Kidney capillary endothelial cell (primary cell): ENCODE measurements around the gene LRATD1.
A peak's percentile ranks its signal among the peaks of the same experiment; 100 is the strongest.
"Not testable (repeated sequence)": the region's sequence is repeated elsewhere in the genome, so short reads cannot be mapped to it uniquely, and the experiment has no call there.

Source experiments
- DNase-seq: peaks from one replicate; pipeline ENCODE4 v3.0.0-alpha.2; 2018; ENCODE audit warnings: low spot score

The LRATD1 gene, protein sequence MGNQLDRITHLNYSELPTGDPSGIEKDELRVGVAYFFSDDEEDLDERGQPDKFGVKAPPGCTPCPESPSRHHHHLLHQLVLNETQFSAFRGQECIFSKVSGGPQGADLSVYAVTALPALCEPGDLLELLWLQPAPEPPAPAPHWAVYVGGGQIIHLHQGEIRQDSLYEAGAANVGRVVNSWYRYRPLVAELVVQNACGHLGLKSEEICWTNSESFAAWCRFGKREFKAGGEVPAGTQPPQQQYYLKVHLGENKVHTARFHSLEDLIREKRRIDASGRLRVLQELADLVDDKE

DNA sequence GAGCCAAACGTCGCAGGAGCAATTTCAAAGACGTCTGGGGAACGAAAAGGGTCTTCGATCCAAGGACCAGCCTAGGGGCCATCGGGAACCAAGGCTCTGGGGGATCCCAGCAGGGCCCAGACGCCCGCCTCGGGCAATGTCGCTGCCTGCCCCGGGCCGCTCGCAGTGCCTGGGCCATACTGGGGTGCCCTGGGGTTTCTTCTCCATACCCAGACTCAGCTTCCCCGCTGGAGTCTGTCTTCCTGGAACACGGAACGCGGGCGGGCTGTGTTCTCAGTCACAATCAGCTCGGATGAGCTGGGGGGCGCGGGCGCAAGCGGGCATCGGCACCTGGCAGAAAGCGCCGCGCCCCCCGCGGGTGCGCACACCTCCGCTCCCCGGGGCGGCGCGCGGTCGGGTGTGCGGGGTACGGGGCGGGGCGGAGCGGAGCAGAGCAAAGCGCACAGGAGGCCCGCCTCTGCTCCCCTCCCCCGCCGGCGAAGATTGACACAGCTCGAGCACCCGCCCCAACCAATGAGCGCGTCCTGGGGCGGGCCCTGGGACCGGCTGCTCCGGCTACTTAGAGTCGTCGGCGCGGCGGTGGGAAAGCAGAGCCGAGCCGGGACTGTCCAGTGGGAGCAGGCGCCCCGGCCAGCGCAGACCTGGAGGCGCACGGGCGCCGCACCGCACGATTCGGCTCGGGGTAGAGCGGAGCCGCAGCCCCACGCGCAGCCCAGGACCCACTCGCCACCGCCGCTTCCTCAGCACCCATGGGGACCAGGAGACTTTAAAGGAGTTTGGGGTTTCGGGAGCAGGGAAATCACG lies at the start of gene LRATD1:
Gene LRATD1 (plus strand): TSS at position 585 of the 804 bp plus-strand sequence. CDS start 1,263 bp downstream, outside the sequence.
- peak; percentile 84 for DNase-seq

DNA sequence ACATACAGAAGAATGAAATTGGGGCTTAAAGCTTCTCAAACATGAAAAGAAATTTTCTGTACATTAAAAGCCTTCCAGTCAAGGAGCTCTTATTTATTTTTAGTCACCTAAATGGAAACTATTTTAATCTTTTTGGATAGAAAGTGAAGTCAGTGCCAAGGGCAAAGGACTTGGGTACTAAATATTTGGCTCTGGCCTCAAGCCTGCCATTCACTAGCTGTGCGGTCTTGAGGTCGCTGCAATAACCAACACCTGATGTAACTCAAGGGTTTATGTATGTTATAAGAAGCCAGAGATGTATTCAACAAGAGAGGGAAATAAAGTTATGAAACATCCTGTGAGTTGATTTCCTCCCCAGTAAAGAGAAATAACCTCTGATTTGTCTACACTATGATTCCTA lies 49.5 kb upstream of the LRATD1 start:
- DNase-seq: no peak

DNA sequence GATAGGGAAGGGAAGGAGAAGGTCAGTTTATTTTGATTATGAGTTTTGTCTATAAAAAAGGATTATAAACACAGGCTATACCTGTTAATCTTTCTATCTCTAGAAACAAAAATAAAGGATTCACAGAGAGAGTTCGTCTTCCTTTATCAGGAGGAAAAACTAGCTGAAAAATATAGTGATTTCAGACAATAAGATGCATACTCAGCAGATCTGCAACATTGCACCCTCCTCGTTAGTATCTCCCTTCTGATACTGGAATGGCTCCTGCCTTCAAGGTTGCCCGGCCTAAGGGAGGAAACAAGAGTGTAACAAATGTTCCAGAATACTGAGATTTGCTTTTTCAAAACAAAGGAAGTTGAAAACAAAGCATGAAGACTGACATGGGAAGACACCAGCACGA lies 48.7 kb upstream of the LRATD1 start:
- no peak for DNase-seq

DNA sequence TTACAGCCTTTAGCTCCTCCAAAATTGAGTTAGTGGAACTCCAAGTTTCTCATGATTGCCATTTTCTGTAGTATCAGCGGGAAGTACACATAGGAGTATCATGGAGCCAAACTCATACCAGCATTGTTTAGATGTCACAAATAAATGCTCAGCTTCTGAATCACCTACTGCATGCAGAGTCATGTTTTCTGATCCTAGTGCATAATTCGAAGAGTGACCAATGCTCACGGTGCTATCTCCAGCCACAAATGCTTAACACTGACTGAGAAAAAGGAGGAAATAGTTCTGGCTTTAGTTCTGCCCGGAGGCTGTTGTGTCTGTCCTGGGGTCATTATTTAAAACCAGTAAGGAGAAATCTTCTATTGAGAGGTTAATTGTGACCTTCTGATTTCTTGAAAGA lies 45.4 kb upstream of the LRATD1 start:
- no peak for DNase-seq

DNA sequence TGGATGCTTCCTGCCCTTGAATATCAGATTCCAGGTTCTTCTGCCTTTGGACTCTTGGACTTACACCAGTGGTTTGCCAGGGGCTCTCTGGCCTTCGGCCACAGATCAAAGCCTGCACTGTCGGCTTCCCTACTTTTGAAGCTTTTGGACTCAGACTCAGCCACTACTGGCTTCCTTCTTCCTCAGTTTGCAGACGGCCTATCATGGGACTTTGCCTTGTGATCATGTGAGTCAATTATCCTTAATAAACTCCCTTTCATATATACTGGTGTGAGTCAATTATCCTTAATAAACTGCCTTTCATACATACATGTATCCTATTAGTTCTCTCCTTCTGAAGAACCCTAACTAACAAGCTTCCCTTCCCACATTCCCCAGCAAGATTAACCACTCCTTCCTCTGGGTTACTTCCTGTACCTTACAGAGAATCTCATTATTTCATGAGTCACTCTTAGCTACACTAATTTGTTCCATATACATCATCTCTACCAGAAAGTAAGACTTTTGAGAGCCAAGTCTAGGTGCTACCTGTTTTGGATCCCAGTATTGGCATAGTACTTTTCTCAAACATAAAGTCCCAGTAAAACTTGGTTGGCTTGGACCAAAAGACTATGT lies 31.3 kb upstream of the LRATD1 start:
- peak; percentile 7 for DNase-seq

DNA sequence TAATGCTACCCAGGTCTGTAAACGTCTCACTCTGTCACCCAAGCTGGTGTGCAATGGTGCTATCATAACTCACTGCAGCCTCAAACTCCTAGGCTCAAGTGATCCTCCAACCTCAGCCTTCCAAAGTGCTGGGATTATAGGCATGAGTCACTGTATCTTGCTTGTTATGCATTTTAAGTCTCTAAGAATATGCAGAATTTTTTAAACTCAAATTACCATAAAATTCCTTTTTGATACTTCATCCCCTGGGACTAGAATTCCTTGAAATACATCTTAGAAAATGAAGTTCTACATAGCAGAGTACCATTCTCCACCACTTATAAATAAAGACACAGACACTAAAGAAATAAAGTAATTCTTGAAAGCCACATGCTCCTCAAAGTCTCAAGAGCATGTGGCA lies 30.2 kb upstream of the LRATD1 start:
- no peak for DNase-seq

DNA sequence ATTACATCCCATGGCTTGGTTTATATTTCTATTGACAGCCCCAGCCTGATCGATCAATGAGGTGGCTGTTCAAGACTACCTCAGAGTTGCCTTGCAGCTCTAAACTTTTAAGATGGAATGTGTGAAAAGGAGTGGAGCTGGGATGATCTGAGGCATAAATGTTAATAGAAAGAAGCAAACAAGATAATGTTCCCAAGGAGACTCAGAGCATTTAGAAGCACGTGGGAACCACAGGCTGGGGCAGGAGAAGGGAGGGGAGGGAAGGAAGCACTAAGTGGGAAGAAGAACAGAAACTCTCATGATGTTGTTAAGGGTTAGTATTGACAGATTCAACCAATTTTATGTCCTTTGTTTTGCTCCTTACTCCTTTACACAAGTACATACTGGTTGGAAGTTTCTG lies 28.8 kb upstream of the LRATD1 start:
- no peak for DNase-seq

DNA sequence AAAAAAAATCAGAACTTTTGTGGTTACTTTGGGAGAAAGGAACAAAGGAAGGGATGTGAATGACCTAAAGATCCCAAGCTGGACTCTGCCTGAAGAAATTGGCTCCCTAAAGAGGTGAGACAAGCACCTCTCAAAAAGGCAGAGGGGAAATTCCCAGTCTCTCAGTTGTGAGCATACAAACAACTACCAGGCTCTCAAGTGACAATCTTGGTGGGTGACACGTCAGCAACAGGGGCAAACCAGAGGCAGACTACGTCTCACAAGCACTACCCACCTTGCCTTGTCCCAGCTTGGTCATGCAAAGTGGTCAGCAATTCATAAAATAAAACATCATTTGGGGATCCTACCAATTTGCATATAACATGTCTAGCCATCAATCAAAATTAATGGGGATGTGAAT lies 24.3 kb upstream of the LRATD1 start:
- DNase-seq: no peak

DNA sequence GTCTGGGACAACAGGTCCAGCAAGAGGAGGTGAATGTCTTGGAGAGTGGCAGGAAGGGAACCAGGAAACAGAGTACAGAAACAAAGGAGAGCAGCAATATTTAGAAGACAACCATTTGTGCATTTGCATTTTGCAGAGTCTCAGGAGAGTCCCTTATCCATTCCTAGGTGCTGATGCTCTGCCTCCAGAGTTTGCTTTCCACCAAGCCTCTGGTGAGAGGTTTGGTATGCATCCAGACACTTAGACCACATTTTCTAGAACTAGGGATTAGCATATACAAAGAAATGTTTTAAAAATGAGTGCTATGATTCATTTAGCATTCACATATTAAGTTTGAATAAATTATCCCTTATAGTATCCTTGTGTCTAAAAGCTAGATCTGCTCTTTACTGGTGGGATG lies 18.5 kb upstream of the LRATD1 start:
- no peak for DNase-seq

DNA sequence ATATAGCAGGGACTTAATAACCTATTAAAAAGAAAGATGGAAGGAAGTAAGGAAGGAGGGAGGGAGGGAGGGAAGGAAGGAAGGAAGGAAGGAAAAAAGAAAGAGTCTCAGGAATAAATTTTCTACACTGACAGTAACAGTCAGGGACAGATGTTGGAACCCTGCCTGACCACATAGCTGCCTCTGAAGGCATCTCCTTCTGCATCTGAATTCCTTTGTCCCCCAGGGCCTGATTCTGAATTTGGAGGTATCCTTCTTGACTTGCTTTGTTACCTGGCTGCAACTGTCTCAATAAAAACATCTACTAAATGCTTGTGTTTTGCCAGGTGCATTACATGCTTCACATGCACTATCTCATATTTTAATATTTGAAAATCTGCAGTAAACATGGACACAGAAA lies 17.4 kb upstream of the LRATD1 start:
- no peak for DNase-seq

DNA sequence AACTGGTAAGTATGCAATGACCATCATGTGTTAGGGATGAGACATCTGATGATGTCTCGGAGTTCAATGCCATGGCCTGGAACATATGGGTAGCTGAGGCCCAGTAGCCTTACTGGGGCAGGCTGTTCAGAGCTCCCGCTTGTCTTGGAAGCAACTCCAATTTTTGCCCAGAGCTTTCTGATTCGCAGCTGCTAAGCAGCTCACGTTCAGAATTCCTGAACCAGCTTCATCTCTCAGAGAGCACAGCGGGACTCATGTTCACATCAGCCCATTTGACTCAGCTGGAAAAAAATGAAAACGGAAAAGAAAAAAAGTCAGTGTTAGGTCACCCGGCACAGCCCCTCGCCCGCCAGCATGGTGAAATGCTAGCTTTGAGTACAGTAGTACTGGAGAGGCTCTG lies 16.8 kb upstream of the LRATD1 start:
- no peak for DNase-seq

DNA sequence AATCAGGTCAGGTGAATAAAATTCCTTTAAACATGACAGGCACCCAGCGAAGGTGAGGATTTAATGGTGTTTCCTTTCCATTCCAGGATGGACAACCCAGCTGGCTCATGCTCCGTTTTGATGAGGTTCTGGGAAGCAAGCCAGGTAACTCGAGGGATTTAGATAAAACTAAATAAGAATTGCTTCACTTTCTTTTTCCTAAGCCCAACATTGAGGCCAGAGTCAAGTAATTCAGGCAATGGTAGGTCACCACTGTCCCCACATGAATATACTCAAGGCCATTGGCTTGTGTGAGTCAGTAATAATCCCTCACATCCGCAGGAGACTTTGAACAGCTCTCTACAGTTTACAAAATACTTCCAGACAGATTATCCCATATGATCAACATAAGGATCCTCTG lies 16.2 kb upstream of the LRATD1 start:
- DNase-seq: no peak

DNA sequence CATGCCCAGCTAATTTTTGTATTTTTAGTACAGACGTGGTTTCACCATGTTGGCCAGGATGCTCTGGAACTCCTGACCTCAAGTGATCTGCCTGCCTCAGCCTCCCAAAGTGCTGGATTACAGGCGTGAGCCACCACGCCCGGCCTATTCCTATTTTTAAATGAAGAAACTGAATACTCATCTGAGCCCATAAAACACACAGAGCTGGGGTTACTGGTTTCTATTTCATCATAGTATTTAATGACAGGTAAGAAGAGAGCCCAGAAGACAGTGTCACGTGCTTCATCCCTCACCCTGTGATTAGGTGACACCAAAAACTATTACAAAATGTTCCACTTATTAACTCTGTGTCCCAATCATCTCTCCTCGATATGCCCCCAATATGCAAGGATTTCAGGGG lies 15.6 kb upstream of the LRATD1 start:
- no peak for DNase-seq

DNA sequence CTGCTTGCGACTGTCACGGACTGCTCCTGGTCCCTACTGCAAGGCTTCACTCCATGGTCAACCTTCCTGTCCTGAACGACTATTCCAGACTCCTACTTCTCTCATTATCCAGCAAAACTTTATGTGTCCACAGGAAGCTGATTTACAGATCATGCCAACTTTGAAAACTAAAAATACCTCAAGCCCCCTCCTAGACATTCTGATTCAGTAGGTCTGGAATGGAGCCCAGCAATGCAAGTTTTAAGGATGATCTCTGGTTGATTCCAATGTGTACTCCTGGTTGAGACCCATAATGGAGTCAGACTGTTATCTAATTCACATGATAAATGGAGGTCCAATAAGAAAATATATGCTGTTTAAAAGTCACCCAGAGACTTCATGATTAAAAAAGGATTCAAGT lies 13.1 kb upstream of the LRATD1 start:
- no peak for DNase-seq

DNA sequence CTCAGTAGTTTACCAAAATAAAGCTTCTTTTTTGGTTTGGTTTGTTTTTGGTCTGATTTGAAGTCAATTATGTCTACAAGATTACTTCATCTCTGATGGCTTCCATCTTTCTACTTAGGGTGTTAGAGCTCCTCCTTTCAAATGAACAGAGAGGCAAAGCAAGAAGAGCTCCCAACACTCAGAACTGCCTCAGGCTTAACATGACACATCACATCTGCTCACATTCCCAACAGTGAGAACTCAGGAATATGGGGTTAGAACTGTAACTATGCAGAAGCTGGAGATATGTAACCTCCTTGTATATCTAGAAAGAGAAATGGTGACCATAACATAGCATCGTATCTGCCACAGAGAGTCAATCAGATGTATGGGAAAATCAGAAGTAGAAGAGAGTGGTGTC lies 11.4 kb upstream of the LRATD1 start:
- DNase-seq: no peak

DNA sequence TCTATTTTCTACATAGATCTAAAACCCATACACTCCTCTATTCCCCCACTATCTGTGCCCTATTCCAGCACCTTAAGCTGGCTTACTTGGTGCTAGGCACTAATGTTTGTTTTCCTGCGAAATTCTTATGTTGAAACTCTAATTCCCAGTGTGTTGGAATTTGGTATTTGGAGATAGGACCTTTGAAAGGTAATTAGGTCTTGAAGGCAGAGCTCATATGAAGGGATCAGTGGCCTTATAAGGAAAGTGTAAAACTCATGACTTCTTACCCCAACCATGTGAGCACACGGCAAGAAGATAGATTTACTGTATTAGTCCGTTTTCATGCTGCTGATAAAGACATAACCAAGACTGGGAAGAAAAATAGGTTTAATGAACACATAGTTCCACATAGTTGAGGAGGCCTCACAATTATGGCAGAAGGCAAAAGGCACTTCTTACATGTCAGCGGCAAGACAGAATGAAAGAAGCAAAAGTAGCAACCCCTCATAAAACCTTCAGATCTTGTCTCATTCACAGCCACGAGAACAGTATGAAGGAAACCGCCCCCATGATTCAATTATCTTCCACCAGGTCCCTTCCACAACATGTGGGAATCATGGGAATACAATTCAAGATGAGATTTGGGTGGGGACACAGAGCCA lies 10.5 kb upstream of the LRATD1 start:
- no peak for DNase-seq

DNA sequence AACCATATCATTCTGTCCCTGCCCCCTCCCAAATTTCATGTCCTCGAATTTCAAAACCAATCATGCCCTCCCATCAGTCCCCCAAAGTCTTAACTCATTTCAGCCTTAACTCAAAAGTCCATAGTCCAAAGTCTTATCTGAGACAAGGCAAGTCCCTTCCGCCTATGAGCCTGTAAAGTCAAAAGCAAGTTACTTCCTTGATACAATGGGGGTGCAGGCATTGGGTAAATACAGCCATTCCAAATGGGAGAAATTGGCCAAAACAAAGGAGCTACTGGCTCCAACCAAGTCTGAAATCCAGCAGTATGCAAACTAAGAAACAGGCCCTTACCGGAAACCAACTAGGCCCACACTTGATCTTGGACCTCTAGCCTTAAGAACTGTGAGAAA lies 10.0 kb upstream of the LRATD1 start:
- DNase-seq: not testable (repeated sequence)

DNA sequence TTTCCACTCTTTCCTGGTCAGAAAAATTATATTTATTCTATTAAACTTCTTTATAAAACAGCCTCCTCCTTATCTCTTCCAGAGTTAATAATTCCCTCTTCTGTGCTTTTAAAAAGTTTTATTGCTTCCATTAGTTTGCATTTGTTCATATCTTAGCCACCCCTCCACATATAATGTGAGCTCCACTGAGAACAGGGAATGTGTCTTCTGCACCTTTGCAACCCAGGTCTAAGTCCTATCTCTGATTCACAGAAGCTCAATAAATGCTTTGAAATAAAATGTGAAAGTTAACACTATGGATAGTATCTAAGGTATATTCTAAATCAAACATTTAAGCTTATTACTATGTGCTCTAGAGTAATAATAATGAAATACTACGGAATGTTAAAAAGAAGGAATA lies 9.3 kb upstream of the LRATD1 start:
- no peak for DNase-seq

DNA sequence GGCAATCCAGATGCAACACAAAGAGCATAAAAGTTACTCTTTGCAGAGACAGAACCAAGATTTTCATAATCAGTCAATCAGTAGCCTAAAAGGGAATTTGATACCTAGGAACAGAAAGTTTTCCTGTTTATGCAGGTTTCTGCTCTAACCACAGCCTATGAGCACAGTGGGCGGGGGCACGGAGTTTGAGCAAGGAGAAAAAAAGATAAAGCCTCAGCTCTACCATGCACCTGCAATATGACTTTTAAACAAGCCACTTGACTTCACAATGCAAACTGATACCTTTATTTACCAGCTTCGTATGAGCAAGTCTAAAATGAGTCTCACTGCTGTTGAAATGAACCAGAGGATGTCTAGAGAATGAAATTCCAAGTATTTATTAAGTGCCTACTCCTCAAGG lies 5.6 kb upstream of the LRATD1 start:
- DNase-seq: no peak

DNA sequence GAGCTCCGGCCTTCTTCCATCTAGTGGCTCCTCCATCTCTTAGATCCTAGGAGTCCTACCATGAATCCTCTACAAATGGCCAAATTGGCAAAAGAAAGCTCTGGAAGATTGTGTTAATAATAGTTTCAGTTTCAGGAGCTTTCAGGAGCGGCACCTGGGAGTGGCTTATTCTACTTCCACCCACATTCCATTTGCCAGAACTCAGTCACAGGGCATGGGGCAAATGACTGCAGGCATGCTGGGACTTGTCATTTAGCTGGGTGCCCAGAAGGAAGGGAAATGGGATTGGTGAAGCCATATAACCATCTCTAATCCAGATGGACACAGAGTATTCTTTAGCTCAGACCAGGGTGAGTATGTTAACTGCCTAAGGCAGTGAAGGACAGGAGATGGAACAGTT lies 3.6 kb upstream of the LRATD1 start:
- DNase-seq: no peak

DNA sequence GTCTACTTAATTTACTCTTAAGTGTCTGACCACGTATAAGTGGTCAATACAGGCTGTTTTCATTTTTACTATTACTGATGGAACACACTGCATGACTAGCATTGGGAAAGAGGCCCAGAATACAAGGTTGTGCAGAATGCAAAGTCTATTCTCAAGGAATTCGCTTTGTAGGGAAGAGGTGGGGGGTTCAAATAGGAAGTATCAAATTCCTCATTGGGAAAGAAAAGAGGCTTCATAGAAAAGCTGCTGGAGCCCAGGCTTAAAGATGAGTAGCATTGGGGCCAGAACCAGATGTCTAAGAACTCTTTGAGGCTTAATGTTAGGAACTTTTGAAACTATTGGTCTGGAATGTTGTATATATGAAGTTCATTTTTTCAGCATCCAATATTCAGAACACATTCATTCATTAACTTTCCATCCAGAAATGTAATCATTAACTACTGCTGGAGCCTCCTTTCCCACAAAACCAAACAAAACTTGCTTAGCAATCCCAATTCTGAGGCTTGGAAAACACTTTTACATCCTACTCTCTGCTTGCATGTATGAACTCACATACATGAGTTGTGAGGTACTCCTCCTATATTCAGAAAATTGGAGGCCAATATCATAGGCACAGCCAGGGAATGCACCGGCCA lies 994 bp upstream of the LRATD1 start:
- no peak for DNase-seq

DNA sequence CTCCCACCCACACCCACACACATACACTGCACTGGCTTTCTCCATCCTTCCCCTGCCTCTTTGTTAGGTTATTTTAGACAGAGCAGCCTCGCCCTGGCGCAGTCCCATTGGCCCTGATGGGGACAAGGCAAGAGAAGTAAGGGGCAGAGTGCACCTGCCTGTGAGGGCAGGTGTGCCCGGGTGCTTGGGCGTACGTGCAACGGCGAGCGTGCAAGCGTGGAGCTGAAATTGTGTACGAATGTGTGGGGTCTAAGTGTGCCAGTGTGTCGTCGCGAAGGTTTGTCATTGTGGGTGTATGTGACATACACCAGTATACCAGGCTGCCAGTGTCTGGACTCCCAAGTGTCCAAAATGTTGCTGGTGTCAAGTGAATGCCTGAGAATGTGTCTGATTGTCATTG lies 544 bp downstream of the LRATD1 start:
- DNase-seq: peak; percentile 14
